HEK293 (cell line): Measurements from ENCODE around the gene PHYHD1.

ENCODE experiments used
- CTCF ChIA-PET: fragments of 350-600 bp; formaldehyde crosslinking; extraction: SDS; loops from one replicate; lab custom pipeline; 2021; ENCODE audit warnings: antibody characterized with exemption; lab: Yijun Ruan, JAX
- POLR2A ChIA-PET: fragments of 300-600 bp; formaldehyde crosslinking; extraction: SDS; loops from one replicate; lab custom pipeline; 2020; ENCODE audit warnings: antibody characterized with exemption, inconsistent platforms; lab: Yijun Ruan, JAX
- H3K27ac ChIP-seq: fragments of 200-500 bp; sonication (Bioruptor generic); 2 replicates; pipeline ENCODE4 v1.5.1; 2014; ENCODE audit warnings: low read depth, low read length, control low read depth, inconsistent platforms; ENCODE audit errors: extremely low read depth
- H3K36me3 ChIP-seq, 2 experiments: fragments of 200-500 bp in 1 of 2; sonication (Bioruptor generic) in 1 of 2; 1 replicate in 1 of 2; 2 replicates in 1 of 2; pipeline ENCODE4 v1.5.1; 2014 to 2017; ENCODE audit warnings: inconsistent platforms in 2 of 2, low read length in 2 of 2; ENCODE audit not compliant: control insufficient read depth in 2 of 2, insufficient read depth in 1 of 2
- H3K4me1 ChIP-seq: fragments of 200-500 bp; sonication (Bioruptor generic); 2 replicates; pipeline ENCODE4 v1.5.1; 2014; ENCODE audit warnings: mild to moderate bottlenecking, low read length, inconsistent platforms; ENCODE audit not compliant: control insufficient read depth, insufficient read depth
- H3K4me3 ChIP-seq: 2 replicates; pipeline ENCODE4 v1.5.1; 2011; ENCODE audit warnings: low read depth, mild to moderate bottlenecking, control low read depth, low read length, moderate library complexity
- H3K9me3 ChIP-seq: fragments of 200-500 bp; sonication (Bioruptor generic); 2 replicates; pipeline ENCODE4 v1.5.1; 2014; ENCODE audit warnings: low read depth, low read length, inconsistent platforms; ENCODE audit not compliant: control insufficient read depth, insufficient read depth
- ELK4 ChIP-seq: IDR thresholded peaks from 2 replicates; pipeline ENCODE4 v1.6.1; 2011; ENCODE audit warnings: mild to moderate bottlenecking, low read depth, low read length, borderline replicate concordance
- KLF10 ChIP-seq: fragments of 450-650 bp; IDR thresholded peaks from 2 replicates; pipeline ENCODE4 v1.5.1; 2018; ENCODE audit warnings: missing biosample characterization, mild to moderate bottlenecking, missing genetic modification characterization
- KLF8 ChIP-seq: fragments of 450-650 bp; formaldehyde crosslinking; IDR thresholded peaks from 2 replicates; pipeline ENCODE4 v1.5.1; 2016; ENCODE audit warnings: missing biosample characterization, missing genetic modification characterization
- OSR2 ChIP-seq: fragments of 450-650 bp; formaldehyde crosslinking; IDR thresholded peaks from 2 replicates; pipeline ENCODE4 v1.5.1; 2016; ENCODE audit warnings: missing biosample characterization, missing genetic modification characterization
- PRDM10 ChIP-seq: fragments of 450-650 bp; formaldehyde crosslinking; IDR thresholded peaks from 2 replicates; pipeline ENCODE4 v1.5.1; 2016; ENCODE audit warnings: missing biosample characterization, missing genetic modification characterization
- ZBTB21 ChIP-seq: fragments of 450-650 bp; formaldehyde crosslinking; IDR thresholded peaks from 2 replicates; pipeline ENCODE4 v1.5.1; 2017; ENCODE audit warnings: missing biosample characterization, missing genetic modification characterization
- ZBTB48 ChIP-seq: fragments of 450-650 bp; formaldehyde crosslinking; IDR thresholded peaks from 2 replicates; pipeline ENCODE4 v1.5.1; 2016; ENCODE audit warnings: missing biosample characterization, missing genetic modification characterization
- ZEB2 ChIP-seq: fragments of 450-650 bp; formaldehyde crosslinking; IDR thresholded peaks from 2 replicates; pipeline ENCODE4 v1.5.1; 2016; ENCODE audit warnings: missing biosample characterization, missing genetic modification characterization
- ZNF155 ChIP-seq: fragments of 450-650 bp; formaldehyde crosslinking; IDR thresholded peaks from 2 replicates; pipeline ENCODE4 v1.5.1; 2016; ENCODE audit warnings: missing biosample characterization, missing genetic modification characterization
- ZNF174 ChIP-seq: fragments of 450-650 bp; formaldehyde crosslinking; IDR thresholded peaks from 2 replicates; pipeline ENCODE4 v1.5.0; 2017; ENCODE audit warnings: missing biosample characterization, mild to moderate bottlenecking, missing genetic modification characterization
- ZNF23 ChIP-seq: fragments of 450-650 bp; formaldehyde crosslinking; IDR thresholded peaks from 2 replicates; pipeline ENCODE4 v1.5.1; 2016; ENCODE audit warnings: missing biosample characterization, missing genetic modification characterization, borderline replicate concordance
- ZNF292 ChIP-seq: fragments of 450-650 bp; formaldehyde crosslinking; IDR thresholded peaks from 2 replicates; pipeline ENCODE4 v1.5.1; 2016; ENCODE audit warnings: low read depth, missing biosample characterization, missing genetic modification characterization, borderline replicate concordance
- ZNF335 ChIP-seq: fragments of 450-650 bp; formaldehyde crosslinking; conservative IDR thresholded peaks from 2 replicates; pipeline ENCODE4 v1.5.1; 2016; ENCODE audit warnings: missing biosample characterization, missing genetic modification characterization
- ZNF341 ChIP-seq: fragments of 450-650 bp; formaldehyde crosslinking; IDR thresholded peaks from 2 replicates; pipeline ENCODE4; 2016; ENCODE audit warnings: low read depth, missing biosample characterization, missing genetic modification characterization
- ZNF366 ChIP-seq: fragments of 450-650 bp; formaldehyde crosslinking; conservative IDR thresholded peaks from 2 replicates; pipeline ENCODE4 v1.5.1; 2016; ENCODE audit warnings: missing biosample characterization, missing genetic modification characterization
- ZNF391 ChIP-seq: fragments of 450-650 bp; formaldehyde crosslinking; IDR thresholded peaks from 2 replicates; pipeline ENCODE4 v1.5.1; 2016; ENCODE audit warnings: low read depth, missing biosample characterization, missing genetic modification characterization, borderline replicate concordance
- ZNF513 ChIP-seq: fragments of 450-650 bp; IDR thresholded peaks from 2 replicates; pipeline ENCODE4 v1.5.1; 2018; ENCODE audit warnings: missing biosample characterization, missing genetic modification characterization
- ZNF518A ChIP-seq: fragments of 450-650 bp; formaldehyde crosslinking; conservative IDR thresholded peaks from 2 replicates; pipeline ENCODE4 v1.5.1; 2016; ENCODE audit warnings: low read depth, missing biosample characterization, missing genetic modification characterization
- ZNF530 ChIP-seq: fragments of 450-650 bp; formaldehyde crosslinking; IDR thresholded peaks from 2 replicates; pipeline ENCODE4 v1.5.1; 2016; ENCODE audit warnings: low read depth, missing biosample characterization, missing genetic modification characterization
- ZNF629 ChIP-seq: fragments of 450-650 bp; formaldehyde crosslinking; IDR thresholded peaks from 2 replicates; pipeline ENCODE4 v1.5.1; 2017; ENCODE audit warnings: missing biosample characterization, missing genetic modification characterization
- ZNF707 ChIP-seq: fragments of 450-650 bp; formaldehyde crosslinking; IDR thresholded peaks from 2 replicates; pipeline ENCODE4 v1.5.1; 2016; ENCODE audit warnings: missing biosample characterization, missing genetic modification characterization
- ZNF777 ChIP-seq: fragments of 450-650 bp; formaldehyde crosslinking; IDR thresholded peaks from 2 replicates; pipeline ENCODE4 v1.5.1; 2017; ENCODE audit warnings: missing biosample characterization, missing genetic modification characterization, borderline replicate concordance
- ZSCAN18 ChIP-seq: fragments of 450-650 bp; formaldehyde crosslinking; IDR thresholded peaks from 2 replicates; pipeline ENCODE4 v1.5.1; 2016; ENCODE audit warnings: missing biosample characterization, missing genetic modification characterization

The PHYHD1 gene

GRCh38 chr9:128986671-128987070 is 65.9 kb downstream of the PHYHD1 start:
- ChIA-PET CTCF (interaction anchor here (0.6 to 1.7 kb wide), 4 partner anchors 18 to 36 kb away, joined by 3 to 6 read pairs (median 3); no protein-coding TSS in a partner anchor), POLR2A (no interaction called here)
- Histone ChIP-seq H3K9me3 (no peaks in the 10 kb centered on the region), H3K4me1 (no peaks in the 10 kb centered on the region), H3K4me3 (no peak overlapping the region), H3K36me3 (peaks cover 42 to 80% of the 10 kb centered on the region in 2 experiments), H3K27ac (no peak overlapping the region)
- TF ChIP-seq ZBTB48 (tag by site-specific recombination) (no peak), ZNF174 (tag by site-specific recombination) (no peak), ZNF530 (no peak), ZNF518A (tag by site-specific recombination) (no peak), ZNF513 (tag by site-specific recombination) (no peak), ZNF391 (tag by site-specific recombination) (no peak), PRDM10 (tag by site-specific recombination) (no peak), ZNF629 (tag by site-specific recombination) (no peak), ZNF335 (tag by site-specific recombination) (no peak), OSR2 (tag by site-specific recombination) (no peak)

- H3K36me3 ChIP-seq: peaks cover 42 to 78% of the 10 kb centered on the region in 2 experiments
- H3K27ac ChIP-seq: no peak overlapping the region
- H3K4me3 ChIP-seq: no peak overlapping the region
- no peaks in the 10 kb centered on the region for H3K4me1 ChIP-seq
- ChIA-PET CTCF (interaction anchor here (0.6 to 1.7 kb wide), 4 partner anchors 13 to 803 kb away, joined by 3 to 6 read pairs (median 3); no protein-coding TSS in a partner anchor), POLR2A (interaction anchor here (0.6 to 1.0 kb wide), 3 partner anchors 17 to 704 kb away, joined by 3 to 5 read pairs (median 4); no protein-coding TSS in a partner anchor)
- no peaks in the 10 kb centered on the region for H3K9me3 ChIP-seq
- no peak for TF ChIP-seq KLF8
- no peak for TF ChIP-seq ZNF341 (tag by site-specific recombination)
- no peak for TF ChIP-seq ZBTB21 (tag by site-specific recombination)
- TF ChIP-seq ZNF155: no peak
- TF ChIP-seq ZEB2 (tag by site-specific recombination): no peak
- TF ChIP-seq ZSCAN18 (tag by site-specific recombination): no peak
- no peak for TF ChIP-seq ZNF292 (tag by site-specific recombination)
- no peak for TF ChIP-seq ZNF23
- no peak for TF ChIP-seq ELK4
- no peak for TF ChIP-seq ZNF366 (tag by site-specific recombination)
- TF ChIP-seq KLF10 (tag by site-specific recombination): no peak
- TF ChIP-seq ZNF707 (tag by site-specific recombination): no peak
- TF ChIP-seq ZNF777: no peak
These were observed 67.0 kb downstream of the PHYHD1 start for GRCh38 chr9:128987805-128988204.
